GM20431 (cell line): ENCODE results near the gene SHC2.

Experiments
- in situ Hi-C: fragments of 300-500 bp; cut with MseI, MboI; formaldehyde crosslinking; loops from one replicate; pipeline ENCODE4 v1.15.0; 2020; ENCODE audit warnings: low sequenced_read_pairs; ENCODE audit not compliant: unreplicated experiment

The SHC2 gene

GRCh38 chr19:460877-461720 lies at the start of gene SHC2:
Gene SHC2 (minus strand): TSS chr19:461033. CDS start chr19:460996, 37 bp downstream.
- in situ Hi-C loops, result no loop called here

- in situ Hi-C loops, result no loop called here
Observed at GRCh38 chr19:508204-509150, 47.6 kb upstream of the SHC2 start.

- in situ Hi-C loops, result no loop called here
Observed at GRCh38 chr19:507286-508203, 46.7 kb upstream of the SHC2 start, which contains the start of gene TPGS1. Gene TPGS1 (plus strand): TSS chr19:507497. CDS start chr19:507507, 10 bp downstream.

GRCh38 chr19:506404-507285 lies 45.8 kb upstream of the SHC2 start:
- in situ Hi-C loops, result no loop called here

GRCh38 chr19:504616-505015 lies 43.8 kb upstream of the SHC2 start:
- in situ Hi-C loops, result no loop called here

GRCh38 chr19:501646-502045 lies 40.8 kb upstream of the SHC2 start:
- in situ Hi-C loops, result no loop called here

- in situ Hi-C loops, result no loop called here
Observed at GRCh38 chr19:498977-499623, 38.3 kb upstream of the SHC2 start.

GRCh38 chr19:498511-498891 lies 37.7 kb upstream of the SHC2 start:
- in situ Hi-C loops, result no loop called here

GRCh38 chr19:497869-498510 lies 37.2 kb upstream of the SHC2 start:
- in situ Hi-C loops, result no loop called here

GRCh38 chr19:497491-497868 lies 36.6 kb upstream of the SHC2 start:
- in situ Hi-C loops, result no loop called here

- in situ Hi-C loops, result no loop called here
Observed at GRCh38 chr19:496986-497385, 36.2 kb upstream of the SHC2 start.

GRCh38 chr19:496112-496665 lies 35.4 kb upstream of the SHC2 start, which contains the start of gene MADCAM1:
Gene MADCAM1 (plus strand): TSS chr19:496486. CDS start chr19:496500, 14 bp downstream.
- in situ Hi-C loops, result no loop called here

- in situ Hi-C loops, result no loop called here
Observed at GRCh38 chr19:495402-496111, 34.7 kb upstream of the SHC2 start.

GRCh38 chr19:495081-495401 lies 34.2 kb upstream of the SHC2 start:
- in situ Hi-C loops, result no loop called here

- in situ Hi-C loops, result no loop called here
Observed at GRCh38 chr19:494171-495080, 33.6 kb upstream of the SHC2 start.
